ENCODE data around the gene PDLIM1. TPM values are rescaled to one million over a fixed set of nuclear protein-coding genes. Genes with fewer than 3 reads are reported as not detected.

The PDLIM1 gene
- total RNA-seq, 2 experiments from 2014 or later, result 22.8 TPM

DNA sequence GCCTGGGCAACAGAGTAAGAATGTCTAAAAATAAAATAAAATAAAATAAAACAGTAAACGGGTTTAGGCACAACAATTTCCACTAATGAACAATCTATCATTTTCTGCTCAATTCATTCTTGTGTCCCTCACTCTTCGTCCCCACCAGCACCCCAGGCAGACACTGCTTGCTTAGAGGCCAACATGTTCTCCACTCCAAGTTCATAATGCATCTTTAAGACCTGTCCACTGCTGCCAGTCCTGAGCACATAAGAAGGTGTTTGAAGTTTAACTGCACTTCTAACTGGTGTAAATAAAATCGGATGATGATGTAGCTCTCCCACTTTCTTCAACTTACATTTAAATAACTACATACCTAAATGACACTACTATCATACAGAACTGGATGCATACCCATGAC is 13.2 kb downstream of the PDLIM1 start:
- DNase-seq, result no peak
- H3K36me3 Mint-ChIP-seq (ENCODE audit: low read depth), result no peaks in the 10 kb centered on the region
- H3K4me1 Mint-ChIP-seq, result no peaks in the 10 kb centered on the region
- H3K27me3 Mint-ChIP-seq, result no peaks in the 10 kb centered on the region
- POLR2A ChIA-PET, result no interaction called here
- no peaks in the 10 kb centered on the region for H3K9me3 Mint-ChIP-seq
- CTCF ChIA-PET, result interaction anchor here (2.2 kb wide), 1 partner anchor 34 kb away, joined by 7 read pairs; no protein-coding TSS in a partner anchor
- no peak overlapping the region for H3K27ac Mint-ChIP-seq
- no peak overlapping the region for H3K4me3 Mint-ChIP-seq

DNA sequence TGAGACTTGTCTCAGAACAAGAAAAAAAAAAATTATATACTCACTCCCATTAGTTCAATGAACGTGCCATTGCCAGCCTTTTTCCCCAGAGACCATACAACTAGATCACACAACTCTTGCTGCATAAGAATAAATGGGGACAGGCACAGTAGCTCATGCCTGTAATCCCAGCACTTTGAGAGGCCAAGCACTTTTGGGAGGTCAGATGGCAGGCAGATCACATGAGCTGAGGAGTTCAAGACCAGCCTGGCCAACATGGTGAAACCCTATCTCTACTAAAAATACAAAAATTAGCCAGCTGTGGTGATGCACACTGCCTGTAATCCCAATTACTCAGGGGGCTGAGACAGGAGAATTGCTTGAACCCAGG is 13.6 kb downstream of the PDLIM1 start:
- no peak for DNase-seq
- POLR2A ChIA-PET, result no interaction called here
- Mint-ChIP-seq H3K4me1 (no peaks in the 10 kb centered on the region), H3K27ac (no peak overlapping the region), H3K36me3 (ENCODE audit: low read depth) (no peaks in the 10 kb centered on the region), H3K4me3 (no peak overlapping the region), H3K9me3 (no peaks in the 10 kb centered on the region), H3K27me3 (no peaks in the 10 kb centered on the region)
- CTCF ChIA-PET, result interaction anchor here (1.2 kb wide), 1 partner anchor 34 kb away, joined by 3 read pairs; no protein-coding TSS in a partner anchor

DNA sequence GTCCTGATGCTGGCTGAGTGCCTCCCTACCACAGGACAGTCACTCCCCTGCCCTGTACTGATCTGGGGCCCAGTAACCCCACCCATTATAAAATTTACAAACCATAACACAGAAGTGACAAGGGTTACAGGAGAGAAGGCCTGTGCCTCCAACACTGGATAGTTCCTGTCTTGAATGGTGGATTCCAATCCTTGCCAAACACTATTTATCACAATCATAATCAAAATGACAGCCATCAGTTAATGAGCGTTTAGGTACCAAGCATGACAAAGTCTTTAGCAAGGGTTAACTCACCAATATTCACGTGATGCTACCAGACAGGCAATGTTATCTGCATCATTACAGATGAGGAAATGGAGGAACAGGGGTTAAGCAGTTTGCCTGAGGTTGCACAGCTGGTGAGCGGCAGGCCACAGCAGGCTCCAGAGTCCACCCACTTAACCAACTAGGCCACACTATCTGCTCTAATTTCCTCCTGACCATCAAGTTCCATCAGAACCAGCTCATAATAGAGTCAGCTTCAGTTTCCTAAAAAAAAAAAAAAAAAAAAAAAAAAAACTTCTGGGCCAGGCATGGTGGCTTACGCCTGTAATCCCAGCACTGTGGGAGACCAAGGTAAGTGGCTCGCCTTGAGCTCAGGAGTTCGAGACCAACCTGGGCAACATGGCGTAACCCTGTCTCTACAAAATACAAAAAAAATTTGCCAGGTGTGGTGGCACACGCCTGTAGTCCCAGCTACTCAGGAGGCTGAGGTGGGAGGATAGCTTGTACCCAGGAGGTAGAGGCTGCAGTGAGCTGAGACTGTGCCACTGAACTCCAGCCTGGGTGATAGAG is 14.2 kb downstream of the PDLIM1 start:
- no peaks in the 10 kb centered on the region for H3K36me3 Mint-ChIP-seq (ENCODE audit: low read depth)
- DNase-seq, result no peak
- no peaks in the 10 kb centered on the region for H3K27me3 Mint-ChIP-seq
- H3K27ac Mint-ChIP-seq, result no peak overlapping the region
- no peak overlapping the region for H3K4me3 Mint-ChIP-seq
- POLR2A ChIA-PET, result no interaction called here
- CTCF ChIA-PET, result interaction anchor here (1.2 kb wide), 1 partner anchor 33 kb away, joined by 3 read pairs; no protein-coding TSS in a partner anchor
- H3K9me3 Mint-ChIP-seq, result no peaks in the 10 kb centered on the region
- H3K4me1 Mint-ChIP-seq, result no peaks in the 10 kb centered on the region

DNA sequence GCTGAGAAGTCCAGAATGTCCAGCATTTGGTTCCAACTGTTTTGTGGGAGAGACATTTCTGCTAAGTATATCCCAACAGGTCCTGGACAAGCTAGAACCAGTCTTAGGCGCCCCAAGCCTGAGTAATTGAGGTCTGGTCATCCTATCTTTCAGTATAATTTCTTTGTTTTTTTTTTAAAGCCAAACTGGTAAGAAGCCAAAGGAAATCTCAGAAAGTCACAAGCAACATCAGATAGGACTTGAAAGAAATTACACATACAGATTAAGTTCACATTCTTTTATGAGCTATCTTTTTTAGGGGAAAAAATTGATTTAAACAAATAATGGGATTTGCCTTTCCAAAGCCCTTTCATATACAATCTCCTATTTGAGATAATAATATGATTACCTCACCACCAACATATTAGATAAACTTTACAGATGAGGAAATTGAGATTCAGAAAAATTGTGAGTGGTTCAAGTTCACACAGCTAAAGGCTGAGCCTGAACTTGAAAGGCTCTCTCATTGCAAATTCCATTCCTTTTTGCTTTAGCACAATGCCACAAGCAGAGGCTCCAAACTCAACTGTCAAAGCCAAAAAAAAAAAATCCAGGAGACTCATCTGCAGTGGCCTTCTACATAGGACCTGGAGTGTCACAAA is 15.0 kb downstream of the PDLIM1 start:
- POLR2A ChIA-PET, result no interaction called here
- Mint-ChIP-seq H3K9me3 (no peaks in the 10 kb centered on the region), H3K4me3 (no peak overlapping the region)

DNA sequence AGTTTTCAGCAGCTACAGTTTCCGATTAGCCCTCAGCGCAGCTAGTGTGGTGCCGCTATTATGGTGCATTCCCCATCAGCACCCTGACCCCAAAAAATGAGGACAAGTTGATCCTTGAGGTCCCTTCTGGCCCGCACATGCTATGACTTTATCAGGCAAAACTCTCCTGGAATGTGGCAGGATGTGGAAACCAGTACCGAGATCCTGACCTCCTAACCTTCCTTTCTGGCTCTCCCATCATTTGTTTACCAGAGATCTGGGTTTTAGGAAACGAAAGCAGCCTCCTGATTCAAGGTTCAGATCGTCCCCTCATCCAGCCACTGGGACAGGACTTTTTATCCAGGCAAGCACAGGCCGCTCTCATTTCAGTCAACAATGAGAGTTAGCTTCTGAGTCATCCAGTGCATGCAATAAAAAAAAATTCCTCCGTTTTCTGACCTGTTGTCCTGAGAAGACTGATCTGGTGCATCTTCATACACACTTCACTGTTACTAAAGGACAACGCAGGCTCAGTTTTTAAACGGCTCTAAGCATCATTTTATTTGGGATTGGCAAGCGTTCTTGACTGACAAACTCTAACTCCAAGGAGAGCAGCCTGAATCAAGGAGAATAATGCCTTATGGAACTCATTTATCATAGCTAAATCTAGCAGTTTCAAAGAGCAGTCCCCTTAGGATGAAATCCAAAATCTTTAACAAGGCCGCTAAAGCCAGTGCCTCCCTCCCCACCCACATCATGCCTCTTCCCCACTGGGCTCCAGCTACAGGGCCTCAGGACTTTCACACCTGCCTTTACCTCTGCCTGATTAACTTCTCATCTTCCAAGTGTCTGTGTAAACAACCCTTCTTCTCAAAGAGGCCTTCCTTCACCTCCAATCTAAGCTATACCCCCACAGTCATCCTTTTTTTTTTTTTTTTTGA is 17.1 kb downstream of the PDLIM1 start:
- Mint-ChIP-seq H3K9me3 (no peaks in the 10 kb centered on the region), H3K36me3 (ENCODE audit: low read depth) (no peaks in the 10 kb centered on the region), H3K4me1 (no peaks in the 10 kb centered on the region), H3K4me3 (no peak overlapping the region), H3K27ac (no peak overlapping the region), H3K27me3 (no peaks in the 10 kb centered on the region)
- DNase-seq, result no peak
- ChIA-PET CTCF (interaction anchor here (0.7 to 1.0 kb wide), 3 partner anchors 27 to 1254 kb away, joined by 3 to 5 read pairs (median 3); no protein-coding TSS in a partner anchor), POLR2A (no interaction called here)

More for the DNA sequence above, 15.0 kb downstream of the PDLIM1 start:
- H3K36me3 Mint-ChIP-seq (ENCODE audit: low read depth), result no peaks in the 10 kb centered on the region
- no peaks in the 10 kb centered on the region for H3K4me1 Mint-ChIP-seq
- CTCF ChIA-PET, result no interaction called here
- no peaks in the 10 kb centered on the region for H3K27me3 Mint-ChIP-seq
- no peak overlapping the region for H3K27ac Mint-ChIP-seq
- no peak for DNase-seq

DNA sequence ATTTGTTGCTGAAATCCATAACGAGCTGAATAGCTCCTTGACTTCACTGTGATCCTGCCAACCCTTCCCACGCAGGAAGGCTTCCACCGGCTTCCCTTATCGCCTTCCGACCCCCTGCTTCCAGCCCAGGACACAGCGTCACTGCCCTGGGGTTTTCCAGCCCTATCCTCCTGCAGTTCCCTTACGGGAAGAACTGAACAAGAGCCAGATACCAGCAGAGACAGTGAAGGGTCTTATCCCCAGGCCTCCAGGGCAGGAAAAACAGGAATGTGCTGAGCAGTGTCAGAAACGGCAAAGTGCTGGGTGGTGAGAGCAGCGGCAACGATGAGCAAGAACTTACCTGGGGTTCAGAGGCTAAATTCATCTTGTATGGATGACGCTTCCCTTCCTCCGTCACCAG is 22.4 kb downstream of the PDLIM1 start:
- Mint-ChIP-seq H3K27ac (no peak overlapping the region), H3K36me3 (ENCODE audit: low read depth) (no peaks in the 10 kb centered on the region), H3K4me1 (no peaks in the 10 kb centered on the region), H3K27me3 (no peaks in the 10 kb centered on the region), H3K4me3 (no peak overlapping the region), H3K9me3 (no peaks in the 10 kb centered on the region)
- DNase-seq, result no peak
- CTCF ChIA-PET, result no interaction called here
- POLR2A ChIA-PET, result no interaction called here

GRCh38 chr10:95267251-95267650 is 23.6 kb downstream of the PDLIM1 start:
- H3K4me1 Mint-ChIP-seq, result no peaks in the 10 kb centered on the region
- POLR2A ChIA-PET, result no interaction called here
- no peak for DNase-seq
- CTCF ChIA-PET, result interaction anchor here (1.0 kb wide), 1 partner anchor 31 kb away, joined by 3 read pairs; no protein-coding TSS in a partner anchor
- no peak overlapping the region for H3K4me3 Mint-ChIP-seq
- no peak overlapping the region for H3K27ac Mint-ChIP-seq
- H3K36me3 Mint-ChIP-seq (ENCODE audit: low read depth), result no peaks in the 10 kb centered on the region
- H3K27me3 Mint-ChIP-seq, result no peaks in the 10 kb centered on the region
- H3K9me3 Mint-ChIP-seq, result no peaks in the 10 kb centered on the region

- no peak for DNase-seq
- H3K27me3 Mint-ChIP-seq, result no peaks in the 10 kb centered on the region
- H3K36me3 Mint-ChIP-seq (ENCODE audit: low read depth), result no peaks in the 10 kb centered on the region
- H3K9me3 Mint-ChIP-seq, result no peaks in the 10 kb centered on the region
- CTCF ChIA-PET, result interaction anchor here (1.0 kb wide), 1 partner anchor 31 kb away, joined by 3 read pairs; no protein-coding TSS in a partner anchor
- H3K4me1 Mint-ChIP-seq, result no peaks in the 10 kb centered on the region
- no peak overlapping the region for H3K27ac Mint-ChIP-seq
- no peak overlapping the region for H3K4me3 Mint-ChIP-seq
- POLR2A ChIA-PET, result no interaction called here
Measured at GRCh38 chr10:95266674-95267095, 24.1 kb downstream of the PDLIM1 start.

- no peak for DNase-seq
- Mint-ChIP-seq H3K4me3 (no peak overlapping the region), H3K27ac (no peak overlapping the region), H3K36me3 (ENCODE audit: low read depth) (no peaks in the 10 kb centered on the region), H3K9me3 (no peaks in the 10 kb centered on the region), H3K4me1 (no peaks in the 10 kb centered on the region), H3K27me3 (no peaks in the 10 kb centered on the region)
- POLR2A ChIA-PET, result no interaction called here
- CTCF ChIA-PET, result interaction anchor here (0.7 to 1.4 kb wide), 3 partner anchors 18 to 854 kb away, joined by 3 to 4 read pairs (median 3); no protein-coding TSS in a partner anchor
Measured at GRCh38 chr10:95265572-95265971, 25.2 kb downstream of the PDLIM1 start.

- POLR2A ChIA-PET, result no interaction called here
- H3K36me3 Mint-ChIP-seq (ENCODE audit: low read depth), result no peaks in the 10 kb centered on the region
- H3K4me3 Mint-ChIP-seq, result no peak overlapping the region
- no peak for DNase-seq
- no peak overlapping the region for H3K27ac Mint-ChIP-seq
- CTCF ChIA-PET, result interaction anchor here (0.7 to 1.4 kb wide), 2 partner anchors 17 to 855 kb away, joined by 3 to 4 read pairs; no protein-coding TSS in a partner anchor
- H3K27me3 Mint-ChIP-seq, result no peaks in the 10 kb centered on the region
- H3K4me1 Mint-ChIP-seq, result no peaks in the 10 kb centered on the region
- no peaks in the 10 kb centered on the region for H3K9me3 Mint-ChIP-seq
Measured at GRCh38 chr10:95264227-95265051, 26.4 kb downstream of the PDLIM1 start.

- CTCF ChIA-PET, result interaction anchor here (1.4 kb wide), 1 partner anchor 17 kb away, joined by 3 read pairs; no protein-coding TSS in a partner anchor
- H3K4me1 Mint-ChIP-seq, result no peaks in the 10 kb centered on the region
- peaks cover 2% of the 10 kb centered on the region for H3K36me3 Mint-ChIP-seq (ENCODE audit: low read depth)
- no peaks in the 10 kb centered on the region for H3K9me3 Mint-ChIP-seq
- POLR2A ChIA-PET, result no interaction called here
- no peaks in the 10 kb centered on the region for H3K27me3 Mint-ChIP-seq
- no peak overlapping the region for H3K27ac Mint-ChIP-seq
- no peak for DNase-seq
- H3K4me3 Mint-ChIP-seq, result no peak overlapping the region
Measured at GRCh38 chr10:95263864-95264226, 27.0 kb downstream of the PDLIM1 start.

GRCh38 chr10:95262763-95263518 is 27.9 kb downstream of the PDLIM1 start:
- Mint-ChIP-seq H3K9me3 (no peaks in the 10 kb centered on the region), H3K4me3 (no peak overlapping the region), H3K36me3 (ENCODE audit: low read depth) (peaks cover 2% of the 10 kb centered on the region), H3K27ac (no peak overlapping the region), H3K27me3 (peaks cover 2% of the 10 kb centered on the region), H3K4me1 (no peaks in the 10 kb centered on the region)
- ChIA-PET CTCF (no interaction called here), POLR2A (no interaction called here)
- no peak for DNase-seq
